MCF 10A (cell line): ENCODE results near the gene MARK3. TPM values are rescaled to one million over a fixed set of nuclear protein-coding genes. Genes with fewer than 3 reads are reported as not detected.
A peak's percentile ranks its signal among the peaks of the same experiment; 100 is the strongest.

Experiments used
- BruUV-seq: library from RNA; stranded (reverse); fragments of 400-500 nt; replicated peaks from 2 replicates; lab custom pipeline; 2021; lab: Mats Ljungman, UMichigan
- CTCF ChIA-PET: fragments of 300-600 bp; sonication (Branson Sonifier 250); formaldehyde crosslinking; extraction: SDS; loops from one replicate; lab custom pipeline; 2021; ENCODE audit warnings: antibody characterized with exemption, inconsistent platforms; lab: Yijun Ruan, JAX
- POLR2A ChIA-PET: fragments of 300-600, 350-650 bp; sonication (Branson Sonifier 250); formaldehyde crosslinking; extraction: SDS; loops from one replicate; lab custom pipeline; 2020; ENCODE audit warnings: antibody characterized with exemption, inconsistent platforms; lab: Yijun Ruan, JAX
- DNase-seq: peaks from one replicate; pipeline ENCODE4 v3.0.0-alpha.2; 2018; ENCODE audit not compliant: unreplicated experiment
- H3K27ac Mint-ChIP-seq: one replicate; pipeline ENCODE4 v1.8.0; 2022; ENCODE audit warnings: mild to moderate bottlenecking, low read depth, mixed read lengths; ENCODE audit not compliant: unreplicated experiment
- H3K27me3 Mint-ChIP-seq: one replicate; pipeline ENCODE4 v1.8.0; 2022; ENCODE audit warnings: mixed read lengths; ENCODE audit not compliant: insufficient read depth, unreplicated experiment
- H3K36me3 Mint-ChIP-seq: one replicate; pipeline ENCODE4 v1.8.0; 2022; ENCODE audit warnings: mild to moderate bottlenecking, moderate library complexity, mixed read lengths; ENCODE audit not compliant: insufficient read depth, unreplicated experiment
- H3K4me1 Mint-ChIP-seq: one replicate; pipeline ENCODE4 v1.8.0; 2022; ENCODE audit warnings: mixed read lengths; ENCODE audit not compliant: insufficient read depth, unreplicated experiment
- H3K4me3 Mint-ChIP-seq: one replicate; pipeline ENCODE4 v1.8.0; 2022; ENCODE audit warnings: mild to moderate bottlenecking, moderate library complexity, mixed read lengths; ENCODE audit not compliant: unreplicated experiment
- H3K9me3 Mint-ChIP-seq: one replicate; pipeline ENCODE4 v1.8.0; 2022; ENCODE audit warnings: mixed read lengths; ENCODE audit not compliant: unreplicated experiment
- CTCF ChIP-seq: fragments of 200-600 bp; IDR thresholded peaks from one replicate; pipeline ENCODE4 v1.8.0; 2022; ENCODE audit warnings: antibody characterized with exemption, mild to moderate bottlenecking; ENCODE audit not compliant: unreplicated experiment
- intact Hi-C: fragments of 100-400 bp; cut with micrococcal nuclease; formaldehyde crosslinking; loops from 2 replicates; pipeline ENCODE4 v1.14.1; 2022
- total RNA-seq: library from RNA; stranded (reverse); gene quantifications from 2 replicates; pipeline ENCODE4 v1.2.3, GENCODE V29; 2022

MARK3 gene
- total RNA-seq, 1 experiment from 2014 or later, result 130 TPM

GRCh38 chr14:103423050-103423461 lies 37.8 kb downstream of the MARK3 start:
- peak overlapping the region; percentile 25 for H3K27ac Mint-ChIP-seq
- ChIA-PET CTCF (interaction anchor here (0.8 to 0.9 kb wide), 2 partner anchors 14 to 32 kb away, joined by 4 read pairs; no protein-coding TSS in a partner anchor), POLR2A (interaction anchor here (0.7 to 1.0 kb wide), 3 partner anchors 19 to 56 kb away, joined by 3 to 6 read pairs (median 3); no protein-coding TSS in a partner anchor)
- peak; percentile 17 for DNase-seq
- peaks cover 10% of the 10 kb centered on the region for H3K36me3 Mint-ChIP-seq
- H3K27me3 Mint-ChIP-seq, result no peaks in the 10 kb centered on the region
- intact Hi-C loops, result no loop called here
- H3K9me3 Mint-ChIP-seq, result no peaks in the 10 kb centered on the region
- peaks cover 14% of the 10 kb centered on the region for H3K4me1 Mint-ChIP-seq
- TF ChIP-seq CTCF, result no peak
- no TSS peak for BruUV-seq
- no peak overlapping the region for H3K4me3 Mint-ChIP-seq

- POLR2A ChIA-PET, result interaction anchor here (0.8 to 1.2 kb wide), 2 partner anchors 10 to 30 kb away, joined by 3 to 4 read pairs; no protein-coding TSS in a partner anchor
- intact Hi-C loops, result no loop called here
- no peak for TF ChIP-seq CTCF
- no TSS peak for BruUV-seq
- Mint-ChIP-seq H3K36me3 (peaks cover 5% of the 10 kb centered on the region), H3K27me3 (no peaks in the 10 kb centered on the region), H3K4me3 (no peak overlapping the region), H3K4me1 (peaks cover 2% of the 10 kb centered on the region), H3K27ac (no peak overlapping the region), H3K9me3 (no peaks in the 10 kb centered on the region)
- peak; percentile 54 for DNase-seq
- CTCF ChIA-PET, result interaction anchor here (0.6 kb wide), 1 partner anchor 395 kb away, joined by 4 read pairs; no protein-coding TSS in a partner anchor
These were observed 42.5 kb downstream of the MARK3 start for GRCh38 chr14:103427485-103428443.

GRCh38 chr14:103428723-103429556 lies 43.7 kb downstream of the MARK3 start:
- ChIA-PET CTCF (interaction anchor here (0.7 kb wide), 1 partner anchor 12 kb away, joined by 3 read pairs; no protein-coding TSS in a partner anchor), POLR2A (no interaction called here)
- no peaks in the 10 kb centered on the region for H3K9me3 Mint-ChIP-seq
- H3K4me3 Mint-ChIP-seq, result no peak overlapping the region
- TF ChIP-seq CTCF, result no peak
- H3K27me3 Mint-ChIP-seq, result no peaks in the 10 kb centered on the region
- H3K27ac Mint-ChIP-seq, result no peak overlapping the region
- H3K36me3 Mint-ChIP-seq, result peaks cover 8% of the 10 kb centered on the region
- no peak for DNase-seq
- intact Hi-C loops, result no loop called here
- H3K4me1 Mint-ChIP-seq, result no peaks in the 10 kb centered on the region
- TSS peak; percentile 20 for BruUV-seq
